GM10266 (cell line): ENCODE measurements around the gene SMIM35.

Experiments
- DNase-seq: peaks from one replicate; pipeline ENCODE4 v3.0.0; 2012; ENCODE audit errors: extremely low spot score
- CTCF ChIP-seq: IDR thresholded peaks from 2 replicates; pipeline ENCODE4 v1.5.1; 2012; ENCODE audit warnings: mild to moderate bottlenecking, low read depth; ENCODE audit not compliant: control insufficient read depth, insufficient read depth; ENCODE audit errors: missing control alignments

The SMIM35 gene

GRCh38 chr11:118080296-118080695 is 6.5 kb downstream of the SMIM35 start:
- TF ChIP-seq CTCF: no peak
- no peak for DNase-seq

- TF ChIP-seq CTCF: no peak
Measured at GRCh38 chr11:118079491-118079890, 7.3 kb downstream of the SMIM35 start.

GRCh38 chr11:118078911-118079411 is 7.8 kb downstream of the SMIM35 start:
- TF ChIP-seq CTCF: no peak
- no peak for DNase-seq

More at GRCh38 chr11:118079491-118079890, 7.3 kb downstream of the SMIM35 start:
- DNase-seq: no peak

- no peak for DNase-seq
- TF ChIP-seq CTCF: no peak
Measured at GRCh38 chr11:118076754-118077281, 9.9 kb downstream of the SMIM35 start, which contains the start of gene TMPRSS4. Gene TMPRSS4, plus strand, starts transcription at chr11:118077078. Its CDS starts 225 bp downstream, at chr11:118077303.

- no peak for DNase-seq
- TF ChIP-seq CTCF: no peak
Measured at GRCh38 chr11:118074785-118075184, 12.0 kb downstream of the SMIM35 start.

GRCh38 chr11:118074091-118074685 is 12.6 kb downstream of the SMIM35 start:
- DNase-seq: no peak
- no peak for TF ChIP-seq CTCF

GRCh38 chr11:118073554-118073953 is 13.2 kb downstream of the SMIM35 start:
- no peak for TF ChIP-seq CTCF
- no peak for DNase-seq
